ENCODE measurements around the gene HCK.

The HCK gene

GRCh38 chr20:32130352-32130751, 78.3 kb downstream of the HCK start:
- Histone ChIP-seq H3K9me3 (ENCODE audit: control insufficient read depth, insufficient read depth, low read depth, low read length) (no peaks in the 10 kb centered on the region), H3K27me3 (ENCODE audit: control insufficient read depth, insufficient read depth, low read length) (no peaks in the 10 kb centered on the region), H3K4me3 (ENCODE audit: low read depth, low read length) (no peak overlapping the region), H3K9ac (ENCODE audit: low read length) (no peak overlapping the region), H3K27ac (ENCODE audit: low read depth, low read length) (no peak overlapping the region), H3K36me3 (ENCODE audit: control insufficient read depth, insufficient read depth, low read length) (peaks cover 18% of the 10 kb centered on the region), H3K4me1 (ENCODE audit: control insufficient read depth, insufficient read depth, low read length) (no peaks in the 10 kb centered on the region; the same call in 1 of the 2 replicates)

GRCh38 chr20:32130965-32131364, 78.9 kb downstream of the HCK start:
- H3K4me1 ChIP-seq (ENCODE audit: control insufficient read depth, insufficient read depth, low read length) = no peaks in the 10 kb centered on the region; the same call in 1 of the 2 replicates
- H3K9me3 ChIP-seq (ENCODE audit: control insufficient read depth, insufficient read depth, low read depth, low read length) = no peaks in the 10 kb centered on the region
- H3K36me3 ChIP-seq (ENCODE audit: control insufficient read depth, insufficient read depth, low read length) = peaks cover 24% of the 10 kb centered on the region
- H3K9ac ChIP-seq (ENCODE audit: low read length) = no peak overlapping the region
- H3K27me3 ChIP-seq (ENCODE audit: control insufficient read depth, insufficient read depth, low read length) = no peaks in the 10 kb centered on the region
- H3K4me3 ChIP-seq (ENCODE audit: low read depth, low read length) = no peak overlapping the region
- no peak overlapping the region for H3K27ac ChIP-seq (ENCODE audit: low read depth, low read length)

DNA sequence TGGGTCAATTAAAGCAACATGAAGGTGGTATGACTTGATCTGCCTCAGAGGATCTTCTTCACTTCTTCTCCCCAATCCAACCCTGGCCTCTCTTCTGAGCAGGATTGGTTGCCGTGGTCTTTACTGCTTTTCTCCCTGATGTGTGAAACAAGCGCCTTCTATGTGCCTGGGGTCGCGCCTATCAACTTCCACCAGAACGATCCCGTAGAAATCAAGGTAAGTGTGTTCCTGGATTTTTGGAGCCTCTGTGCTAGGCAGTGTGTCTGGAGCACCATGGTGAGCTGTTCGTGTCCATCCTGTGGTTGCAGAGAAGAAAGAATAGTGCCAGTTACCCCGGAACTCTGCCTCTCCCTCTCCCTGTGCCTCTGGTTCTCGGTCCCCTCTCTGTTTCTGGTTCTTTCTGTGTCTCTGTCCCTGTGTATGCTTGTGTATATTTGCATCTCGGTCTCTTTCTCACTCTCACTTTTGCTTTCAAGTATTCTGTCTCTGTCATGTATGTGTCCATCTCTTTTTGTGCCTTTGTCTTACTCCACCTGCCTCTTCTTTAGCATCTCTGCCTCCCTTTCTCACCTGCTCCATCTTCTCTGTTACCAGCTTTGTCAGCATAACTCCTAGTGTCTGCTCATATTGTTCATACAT, 81.0 kb downstream of the HCK start:
- Histone ChIP-seq H3K27ac (ENCODE audit: low read depth, low read length) (no peak overlapping the region), H3K4me1 (ENCODE audit: control insufficient read depth, insufficient read depth, low read length) (no peaks in the 10 kb centered on the region), H3K36me3 (ENCODE audit: control insufficient read depth, insufficient read depth, low read length) (peaks cover 44% of the 10 kb centered on the region), H3K9me3 (ENCODE audit: control insufficient read depth, insufficient read depth, low read depth, low read length) (no peaks in the 10 kb centered on the region), H3K4me3 (ENCODE audit: low read depth, low read length) (no peak overlapping the region), H3K27me3 (ENCODE audit: control insufficient read depth, insufficient read depth, low read length) (no peaks in the 10 kb centered on the region), H3K9ac (ENCODE audit: low read length) (no peak overlapping the region)

DNA sequence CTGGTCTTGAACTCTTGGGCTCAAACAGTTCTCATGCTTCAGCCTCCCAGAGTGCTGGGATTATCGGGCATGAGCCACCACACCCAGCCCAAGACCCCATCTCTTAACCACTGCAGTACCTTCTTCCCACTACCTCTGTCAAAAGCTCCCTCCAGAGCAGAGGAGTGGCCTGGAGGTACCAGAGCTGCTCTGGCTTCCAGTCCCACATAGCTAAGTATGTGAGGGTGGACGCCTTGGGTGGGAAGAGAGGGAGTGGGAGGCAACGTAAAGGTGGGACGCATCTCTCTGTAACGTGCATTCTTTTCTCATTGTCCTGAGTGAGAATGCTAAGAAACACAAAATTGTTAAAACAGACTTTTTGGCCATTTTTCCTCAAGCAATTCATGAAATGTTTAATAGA, 82.0 kb downstream of the HCK start:
- H3K4me1 ChIP-seq (ENCODE audit: control insufficient read depth, insufficient read depth, low read length) = no peaks in the 10 kb centered on the region
- H3K9ac ChIP-seq (ENCODE audit: low read length) = no peak overlapping the region
- H3K27ac ChIP-seq (ENCODE audit: low read depth, low read length) = no peak overlapping the region
- H3K9me3 ChIP-seq (ENCODE audit: control insufficient read depth, insufficient read depth, low read depth, low read length) = no peaks in the 10 kb centered on the region
- no peaks in the 10 kb centered on the region for H3K27me3 ChIP-seq (ENCODE audit: control insufficient read depth, insufficient read depth, low read length)
- no peak overlapping the region for H3K4me3 ChIP-seq (ENCODE audit: low read depth, low read length)
- H3K36me3 ChIP-seq (ENCODE audit: control insufficient read depth, insufficient read depth, low read length) = peaks cover 52% of the 10 kb centered on the region

GRCh38 chr20:32135983-32136515, 84.0 kb downstream of the HCK start:
- Histone ChIP-seq H3K27ac (ENCODE audit: low read depth, low read length) (no peak overlapping the region), H3K9ac (ENCODE audit: low read length) (no peak overlapping the region), H3K9me3 (ENCODE audit: control insufficient read depth, insufficient read depth, low read depth, low read length) (no peaks in the 10 kb centered on the region), H3K4me1 (ENCODE audit: control insufficient read depth, insufficient read depth, low read length) (no peaks in the 10 kb centered on the region), H3K27me3 (ENCODE audit: control insufficient read depth, insufficient read depth, low read length) (no peaks in the 10 kb centered on the region), H3K36me3 (ENCODE audit: control insufficient read depth, insufficient read depth, low read length) (peaks cover 70% of the 10 kb centered on the region), H3K4me3 (ENCODE audit: low read depth, low read length) (no peak overlapping the region)

DNA sequence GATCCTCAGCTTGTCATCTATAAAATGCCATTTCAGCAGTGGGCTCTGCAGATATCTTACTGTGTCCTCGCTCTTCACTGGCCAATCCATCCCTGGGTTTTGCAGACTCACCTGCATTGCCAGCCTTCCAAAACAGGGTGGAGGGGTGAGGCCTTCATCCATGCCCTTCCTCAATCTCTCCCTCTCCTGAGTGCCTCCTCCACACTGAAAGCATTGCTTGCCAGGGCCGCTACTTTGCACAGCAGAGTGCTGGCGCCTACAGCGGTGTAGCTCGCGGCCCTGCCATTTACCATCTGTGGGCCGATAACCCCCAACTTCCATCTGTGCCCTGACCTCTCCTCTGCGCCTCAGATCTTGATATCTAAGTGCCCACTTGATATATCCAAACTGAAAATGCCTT, 86.9 kb downstream of the HCK start:
- Histone ChIP-seq H3K4me3 (ENCODE audit: low read depth, low read length) (no peak overlapping the region), H3K4me1 (ENCODE audit: control insufficient read depth, insufficient read depth, low read length) (no peaks in the 10 kb centered on the region), H3K27ac (ENCODE audit: low read depth, low read length) (no peak overlapping the region), H3K36me3 (ENCODE audit: control insufficient read depth, insufficient read depth, low read length) (peaks cover 87% of the 10 kb centered on the region), H3K9ac (ENCODE audit: low read length) (no peak overlapping the region), H3K27me3 (ENCODE audit: control insufficient read depth, insufficient read depth, low read length) (no peaks in the 10 kb centered on the region), H3K9me3 (ENCODE audit: control insufficient read depth, insufficient read depth, low read depth, low read length) (no peaks in the 10 kb centered on the region)

DNA sequence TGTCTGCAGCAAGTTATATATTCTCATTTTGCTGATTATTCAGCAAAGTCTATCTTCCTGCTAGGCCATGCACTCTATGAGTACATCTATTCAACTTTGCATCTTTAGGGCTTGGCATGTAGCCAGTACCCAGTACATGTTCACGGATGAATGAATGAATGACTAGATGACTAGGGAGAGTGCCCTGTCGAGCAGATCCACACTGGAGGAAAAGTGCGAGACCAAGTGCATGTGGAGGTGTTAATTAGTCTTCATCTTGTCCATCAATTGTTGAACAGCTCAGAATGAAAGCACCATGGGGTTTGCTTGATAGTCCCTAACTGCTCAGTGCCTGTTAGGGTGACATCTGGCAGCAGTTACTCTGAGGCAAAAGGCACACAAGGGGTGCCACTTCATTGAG, 87.9 kb downstream of the HCK start:
- no peaks in the 10 kb centered on the region for H3K9me3 ChIP-seq (ENCODE audit: control insufficient read depth, insufficient read depth, low read depth, low read length)
- H3K27ac ChIP-seq (ENCODE audit: low read depth, low read length) = no peak overlapping the region
- H3K9ac ChIP-seq (ENCODE audit: low read length) = no peak overlapping the region
- H3K36me3 ChIP-seq (ENCODE audit: control insufficient read depth, insufficient read depth, low read length) = peaks cover 92% of the 10 kb centered on the region
- no peak overlapping the region for H3K4me3 ChIP-seq (ENCODE audit: low read depth, low read length)
- no peaks in the 10 kb centered on the region for H3K27me3 ChIP-seq (ENCODE audit: control insufficient read depth, insufficient read depth, low read length)
- no peaks in the 10 kb centered on the region for H3K4me1 ChIP-seq (ENCODE audit: control insufficient read depth, insufficient read depth, low read length)

DNA sequence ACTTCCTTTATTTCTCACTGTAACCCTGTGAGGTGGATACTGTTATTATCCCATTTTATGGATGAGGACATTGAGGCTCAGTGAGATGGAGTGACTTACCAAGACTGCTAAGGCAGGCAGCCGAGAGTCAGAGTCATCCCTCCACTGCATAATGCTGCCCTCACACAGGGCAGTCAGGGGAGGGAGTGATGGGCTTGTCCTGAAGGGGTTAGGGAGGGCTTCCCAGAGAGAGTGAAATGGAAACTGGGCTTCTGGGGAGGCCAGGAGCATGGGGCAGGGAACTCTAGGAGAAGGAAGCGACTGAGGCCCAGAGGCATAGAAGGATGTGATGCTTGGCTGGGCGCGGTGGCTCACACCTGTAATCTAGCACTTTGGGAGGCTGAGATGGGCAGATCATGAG, 88.6 kb downstream of the HCK start:
- no peak overlapping the region for H3K9ac ChIP-seq (ENCODE audit: low read length)
- no peaks in the 10 kb centered on the region for H3K9me3 ChIP-seq (ENCODE audit: control insufficient read depth, insufficient read depth, low read depth, low read length)
- peaks cover 94% of the 10 kb centered on the region for H3K36me3 ChIP-seq (ENCODE audit: control insufficient read depth, insufficient read depth, low read length)
- no peaks in the 10 kb centered on the region for H3K27me3 ChIP-seq (ENCODE audit: control insufficient read depth, insufficient read depth, low read length)
- H3K4me1 ChIP-seq (ENCODE audit: control insufficient read depth, insufficient read depth, low read length) = no peaks in the 10 kb centered on the region
- no peak overlapping the region for H3K4me3 ChIP-seq (ENCODE audit: low read depth, low read length)
- no peak overlapping the region for H3K27ac ChIP-seq (ENCODE audit: low read depth, low read length)

GRCh38 chr20:32141465-32141980, 89.5 kb downstream of the HCK start:
- Histone ChIP-seq H3K9me3 (ENCODE audit: control insufficient read depth, insufficient read depth, low read depth, low read length) (no peaks in the 10 kb centered on the region), H3K27me3 (ENCODE audit: control insufficient read depth, insufficient read depth, low read length) (no peaks in the 10 kb centered on the region), H3K27ac (ENCODE audit: low read depth, low read length) (no peak overlapping the region), H3K4me1 (ENCODE audit: control insufficient read depth, insufficient read depth, low read length) (no peaks in the 10 kb centered on the region), H3K4me3 (ENCODE audit: low read depth, low read length) (no peak overlapping the region), H3K9ac (ENCODE audit: low read length) (no peak overlapping the region), H3K36me3 (ENCODE audit: control insufficient read depth, insufficient read depth, low read length) (peaks cover 95% of the 10 kb centered on the region)

DNA sequence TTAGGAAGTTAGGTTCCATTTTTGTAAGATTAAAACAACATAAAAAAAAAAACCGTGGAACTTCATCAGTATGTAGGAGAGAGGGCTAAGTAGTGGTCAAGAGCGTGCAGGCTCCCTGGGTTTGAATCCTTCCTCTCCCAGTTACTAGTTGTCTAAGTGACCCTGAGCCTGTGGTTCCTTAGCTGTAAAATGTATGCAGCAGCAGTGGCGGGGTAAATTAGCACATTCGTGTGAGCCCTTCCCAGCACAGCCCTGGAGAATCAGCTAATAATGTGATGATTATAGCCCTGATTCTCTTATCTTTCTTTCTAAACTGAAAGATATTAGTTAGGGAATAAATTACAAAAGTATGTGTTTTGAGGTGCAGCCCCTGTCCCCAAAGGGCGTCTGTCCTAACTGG, 90.0 kb downstream of the HCK start:
- Histone ChIP-seq H3K27me3 (ENCODE audit: control insufficient read depth, insufficient read depth, low read length) (no peaks in the 10 kb centered on the region), H3K9me3 (ENCODE audit: control insufficient read depth, insufficient read depth, low read depth, low read length) (no peaks in the 10 kb centered on the region), H3K27ac (ENCODE audit: low read depth, low read length) (no peak overlapping the region), H3K36me3 (ENCODE audit: control insufficient read depth, insufficient read depth, low read length) (peaks cover 95% of the 10 kb centered on the region), H3K4me1 (ENCODE audit: control insufficient read depth, insufficient read depth, low read length) (no peaks in the 10 kb centered on the region), H3K4me3 (ENCODE audit: low read depth, low read length) (no peak overlapping the region), H3K9ac (ENCODE audit: low read length) (no peak overlapping the region)

DNA sequence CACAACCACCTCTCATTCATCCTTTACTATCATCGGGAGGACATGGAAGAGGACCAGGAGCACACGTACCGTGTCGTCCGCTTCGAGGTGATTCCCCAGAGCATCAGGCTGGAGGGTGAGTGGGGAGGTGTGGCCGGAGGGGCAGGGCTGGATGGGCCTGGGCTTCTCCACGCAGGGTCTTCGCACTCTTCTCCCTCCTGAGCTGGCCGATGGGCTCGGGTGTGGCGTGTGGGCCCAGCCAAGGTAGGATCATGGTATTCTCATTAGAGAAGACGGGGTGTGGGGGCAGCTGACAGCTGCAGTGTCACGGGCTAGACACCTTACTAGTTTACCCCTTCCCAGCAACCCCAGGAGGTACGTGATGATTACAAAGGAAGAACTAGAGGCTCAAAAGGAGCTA, 90.9 kb downstream of the HCK start:
- Histone ChIP-seq H3K27ac (ENCODE audit: low read depth, low read length) (no peak overlapping the region), H3K27me3 (ENCODE audit: control insufficient read depth, insufficient read depth, low read length) (no peaks in the 10 kb centered on the region), H3K36me3 (ENCODE audit: control insufficient read depth, insufficient read depth, low read length) (peaks cover 93% of the 10 kb centered on the region), H3K9ac (ENCODE audit: low read length) (no peak overlapping the region), H3K4me3 (ENCODE audit: low read depth, low read length) (no peak overlapping the region), H3K9me3 (ENCODE audit: control insufficient read depth, insufficient read depth, low read depth, low read length) (no peaks in the 10 kb centered on the region), H3K4me1 (ENCODE audit: control insufficient read depth, insufficient read depth, low read length) (no peaks in the 10 kb centered on the region)

Measured in HUES6 (cell line).